ENCODE results near the gene DYNC1H1. TPM values are rescaled to one million over a fixed set of nuclear protein-coding genes. Genes with fewer than 3 reads are reported as not detected.

DYNC1H1 gene
- total and polyA plus RNA-seq, 3 donors from 2014 or later = 313 to 691 (median 538) TPM

GRCh38 chr14:102050625-102051024 is 86.3 kb downstream of the DYNC1H1 start:
- Histone ChIP-seq H3K9me3 (no peaks in the 10 kb centered on the region), H3K27ac (no peak overlapping the region), H3K27me3 (no peaks in the 10 kb centered on the region), H3K4me3 (no peak overlapping the region), H3K4me1 (peaks cover 4% of the 10 kb centered on the region), H3K36me3 (ENCODE audit: low read depth, missing control alignments) (no peaks in the 10 kb centered on the region)
- DNase-seq = no peak
- WGBS, 2 donors = 75 to 88% methylated on average over 10 to 11 of the region's 11 CpGs
- intact Hi-C loops (cut with DNase I; ENCODE audit: low total_unique reads) = no loop called here
- TF ChIP-seq POLR2A (IDR thresholded peaks at IDR 0.05) = no peak
- TF ChIP-seq CTCF (IDR thresholded peaks at IDR 0.05) = no peak

GRCh38 chr14:102052522-102052921 is 88.1 kb downstream of the DYNC1H1 start:
- no peaks in the 10 kb centered on the region for H3K27me3 ChIP-seq
- WGBS, 2 donors = 91 to 96% methylated on average over 10 of the region's 10 CpGs
- no peaks in the 10 kb centered on the region for H3K9me3 ChIP-seq
- no peak for TF ChIP-seq POLR2A (IDR thresholded peaks at IDR 0.05)
- TF ChIP-seq CTCF (IDR thresholded peaks at IDR 0.05) = no peak
- no peak for DNase-seq
- intact Hi-C loops (cut with DNase I; ENCODE audit: low total_unique reads) = no loop called here
- H3K4me3 ChIP-seq = no peak overlapping the region
- H3K36me3 ChIP-seq (ENCODE audit: low read depth, missing control alignments) = no peaks in the 10 kb centered on the region
- no peaks in the 10 kb centered on the region for H3K4me1 ChIP-seq
- no peak overlapping the region for H3K27ac ChIP-seq

GRCh38 chr14:102055181-102055901 is 91.0 kb downstream of the DYNC1H1 start:
- 78 to 90% methylated on average over 24 of the region's 24 CpGs for WGBS, 2 donors

GRCh38 chr14:102056694-102057442 is 92.5 kb downstream of the DYNC1H1 start:
- H3K36me3 ChIP-seq (ENCODE audit: low read depth, missing control alignments) = no peaks in the 10 kb centered on the region
- no peak for TF ChIP-seq CTCF (IDR thresholded peaks at IDR 0.05)
- no peak for TF ChIP-seq POLR2A (IDR thresholded peaks at IDR 0.05)
- no peaks in the 10 kb centered on the region for H3K9me3 ChIP-seq
- H3K27ac ChIP-seq = no peak overlapping the region
- intact Hi-C loops (cut with DNase I; ENCODE audit: low total_unique reads) = no loop called here
- WGBS, 2 donors = 70 to 79% methylated on average over 27 to 31 of the region's 31 CpGs
- H3K4me3 ChIP-seq = no peak overlapping the region
- no peaks in the 10 kb centered on the region for H3K27me3 ChIP-seq
- no peaks in the 10 kb centered on the region for H3K4me1 ChIP-seq
- DNase-seq = no peak

More at GRCh38 chr14:102055181-102055901, 91.0 kb downstream of the DYNC1H1 start:
- Histone ChIP-seq H3K27me3 (no peaks in the 10 kb centered on the region), H3K36me3 (ENCODE audit: low read depth, missing control alignments) (no peaks in the 10 kb centered on the region), H3K4me1 (no peaks in the 10 kb centered on the region), H3K4me3 (no peak overlapping the region), H3K9me3 (no peaks in the 10 kb centered on the region), H3K27ac (no peak overlapping the region)
- DNase-seq = no peak
- no peak for TF ChIP-seq CTCF (IDR thresholded peaks at IDR 0.05)
- TF ChIP-seq POLR2A (IDR thresholded peaks at IDR 0.05) = no peak
- intact Hi-C loops (cut with DNase I; ENCODE audit: low total_unique reads) = no loop called here
